ENCODE measurements around the gene LY9.

DNA sequence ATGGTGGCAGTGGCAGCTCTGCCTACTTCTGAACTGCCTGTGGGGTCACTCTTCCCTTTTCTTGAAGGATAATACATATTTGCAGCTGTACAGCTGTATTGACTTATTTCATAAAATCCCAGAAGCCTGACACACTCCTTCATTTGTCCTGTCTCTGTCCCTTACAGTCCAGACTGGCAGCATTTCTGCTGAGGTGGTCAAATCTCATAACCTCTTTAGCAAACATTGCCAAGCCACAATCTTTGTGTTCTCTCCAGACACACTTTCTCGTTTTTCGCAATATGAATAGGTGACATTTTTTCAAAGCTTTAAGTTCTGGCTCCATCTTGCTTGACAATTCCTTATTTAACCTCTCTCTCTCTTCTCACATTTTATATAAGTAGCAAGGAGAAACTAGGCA is 15.2 kb downstream of the LY9 start:
- TF ChIP-seq, protein P1, sequence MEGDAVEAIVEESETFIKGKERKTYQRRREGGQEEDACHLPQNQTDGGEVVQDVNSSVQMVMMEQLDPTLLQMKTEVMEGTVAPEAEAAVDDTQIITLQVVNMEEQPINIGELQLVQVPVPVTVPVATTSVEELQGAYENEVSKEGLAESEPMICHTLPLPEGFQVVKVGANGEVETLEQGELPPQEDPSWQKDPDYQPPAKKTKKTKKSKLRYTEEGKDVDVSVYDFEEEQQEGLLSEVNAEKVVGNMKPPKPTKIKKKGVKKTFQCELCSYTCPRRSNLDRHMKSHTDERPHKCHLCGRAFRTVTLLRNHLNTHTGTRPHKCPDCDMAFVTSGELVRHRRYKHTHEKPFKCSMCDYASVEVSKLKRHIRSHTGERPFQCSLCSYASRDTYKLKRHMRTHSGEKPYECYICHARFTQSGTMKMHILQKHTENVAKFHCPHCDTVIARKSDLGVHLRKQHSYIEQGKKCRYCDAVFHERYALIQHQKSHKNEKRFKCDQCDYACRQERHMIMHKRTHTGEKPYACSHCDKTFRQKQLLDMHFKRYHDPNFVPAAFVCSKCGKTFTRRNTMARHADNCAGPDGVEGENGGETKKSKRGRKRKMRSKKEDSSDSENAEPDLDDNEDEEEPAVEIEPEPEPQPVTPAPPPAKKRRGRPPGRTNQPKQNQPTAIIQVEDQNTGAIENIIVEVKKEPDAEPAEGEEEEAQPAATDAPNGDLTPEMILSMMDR (IDR thresholded peaks at IDR 0.05): no peak
- TF ChIP-seq EZH2 (IDR thresholded peaks at IDR 0.05): no peak
- no peak for TF ChIP-seq EZH2phosphoT487 (IDR thresholded peaks at IDR 0.05)

Measured in neural progenitor cell (in vitro differentiated cells).